CD14-positive monocyte (primary cell): ENCODE measurements around the gene SPSB2. TPM values are rescaled to one million over a fixed set of nuclear protein-coding genes. Genes with fewer than 3 reads are reported as not detected.

Source experiments
- DNase-seq, 3 donors: peaks; one replicate each; pipeline ENCODE4 v3.0.0-alpha.2; 2011 to 2022
- H2AFZ ChIP-seq: 2 replicates; pipeline ENCODE4 v1.6.0; 2012; ENCODE audit warnings: mild to moderate bottlenecking, low read depth, low read length, inconsistent platforms; ENCODE audit not compliant: insufficient read depth, poor library complexity, severe bottlenecking
- H3K27ac ChIP-seq, 2 donors: 1 replicate in 1 of 2; 2 replicates in 1 of 2; pipeline ENCODE4 v1.5.1; 2012 to 2013; ENCODE audit warnings: low read length in 2 of 2, control low read depth in 1 of 2, inconsistent platforms in 1 of 2, low read depth in 1 of 2, mild to moderate bottlenecking in 1 of 2
- H3K27me3 ChIP-seq, 2 donors: one replicate each; pipeline versions ENCODE4 v1.6.0 to v1.6.1; 2011 to 2013; ENCODE audit warnings: low read length in 2 of 2; ENCODE audit not compliant: control insufficient read depth in 2 of 2, insufficient read depth in 2 of 2
- H3K36me3 ChIP-seq, 2 donors: replicated peaks in 1 of 2; 1 replicate in 1 of 2; 2 replicates in 1 of 2; pipeline versions ENCODE4 v1.5.1 to v1.6.1; 2012 to 2013; ENCODE audit warnings: low read length in 2 of 2, control low read depth in 1 of 2, inconsistent platforms in 1 of 2, mild to moderate bottlenecking in 1 of 2; ENCODE audit not compliant: insufficient read depth in 2 of 2, control insufficient read depth in 1 of 2
- H3K4me1 ChIP-seq, 2 donors: 1 replicate in 1 of 2; 2 replicates in 1 of 2; pipeline versions ENCODE4 v1.5.1 to v1.6.1; 2012 to 2013; ENCODE audit warnings: low read length in 2 of 2, control low read depth in 1 of 2, inconsistent platforms in 1 of 2, mild to moderate bottlenecking in 1 of 2, moderate library complexity in 1 of 2; ENCODE audit not compliant: insufficient read depth in 2 of 2, control insufficient read depth in 1 of 2
- H3K4me2 ChIP-seq: replicated peaks from 2 replicates; pipeline ENCODE3; 2012; ENCODE audit warnings: low read length, moderate library complexity, mild to moderate bottlenecking; ENCODE audit not compliant: poor library complexity, severe bottlenecking; ENCODE audit errors: extremely low read depth
- H3K4me3 ChIP-seq, 3 experiments: fragments of 200-600 bp in 1 of 3; sonication (generic) in 1 of 3; replicated peaks in 1 of 3; 1 replicate in 2 of 3; 2 replicates in 1 of 3; pipeline ENCODE4 v1.5.1; 2011 to 2013; ENCODE audit warnings: low read length in 3 of 3, mild to moderate bottlenecking in 3 of 3, control low read depth in 2 of 3, low read depth in 2 of 3, inconsistent platforms in 1 of 3, moderate library complexity in 1 of 3
- H3K79me2 ChIP-seq: 2 replicates; pipeline ENCODE4 v1.6.0; 2012; ENCODE audit warnings: mild to moderate bottlenecking, control low read depth, inconsistent platforms, low read length, moderate library complexity; ENCODE audit not compliant: insufficient read depth
- H3K9ac ChIP-seq: 2 replicates; pipeline ENCODE4 v1.6.0; 2017; ENCODE audit warnings: low read length, mild to moderate bottlenecking; ENCODE audit not compliant: insufficient read depth, poor library complexity, severe bottlenecking
- H3K9me3 ChIP-seq, 2 donors: replicated peaks in 1 of 2; 1 replicate in 1 of 2; 2 replicates in 1 of 2; pipeline versions ENCODE4 v1.5.1 to v1.6.1; 2012 to 2013; ENCODE audit warnings: low read length in 2 of 2, control low read depth in 1 of 2; ENCODE audit not compliant: control insufficient read depth in 1 of 2, insufficient read depth in 1 of 2
- H4K20me1 ChIP-seq: 2 replicates; pipeline ENCODE4 v1.6.0; 2012; ENCODE audit warnings: mild to moderate bottlenecking, low read length, control low read depth, moderate library complexity; ENCODE audit not compliant: insufficient read depth
- H3K27ac Mint-ChIP-seq, 7 donors: one replicate each; pipeline ENCODE4 v1.8.0; 2020; ENCODE audit warnings: mild to moderate bottlenecking in 7 of 7, mixed read lengths in 7 of 7, moderate library complexity in 6 of 7, inconsistent platforms in 2 of 7
- H3K27me3 Mint-ChIP-seq, 3 donors: one replicate each; pipeline ENCODE4 v1.8.0; 2021 to 2022; ENCODE audit warnings: low read depth in 3 of 3, mild to moderate bottlenecking in 3 of 3, mixed read lengths in 3 of 3, moderate library complexity in 3 of 3, inconsistent platforms in 1 of 3
- H3K36me3 Mint-ChIP-seq, 2 donors: one replicate each; pipeline ENCODE4 v1.8.0; 2020; ENCODE audit warnings: mixed read lengths in 2 of 2, inconsistent platforms in 1 of 2, mild to moderate bottlenecking in 1 of 2
- H3K4me1 Mint-ChIP-seq: one replicate; pipeline ENCODE4 v1.8.0; 2020; ENCODE audit warnings: mild to moderate bottlenecking, mixed read lengths
- H3K4me3 Mint-ChIP-seq, 2 donors: one replicate each; pipeline ENCODE4 v1.8.0; 2020; ENCODE audit warnings: mild to moderate bottlenecking in 2 of 2, mixed read lengths in 2 of 2, moderate library complexity in 1 of 2
- H3K9me3 Mint-ChIP-seq, 7 donors: one replicate each; pipeline ENCODE4 v1.8.0; 2020 to 2022; ENCODE audit warnings: mixed read lengths in 7 of 7, mild to moderate bottlenecking in 6 of 7, moderate library complexity in 6 of 7, inconsistent platforms in 2 of 7
- WGBS: methylation state at CpG from one replicate; pipeline ENCODE4 v1.1.5; 2013; ENCODE audit warnings: missing lambda C conversion rate; ENCODE audit not compliant: insufficient coverage; 5-methylcytosine and 5-hydroxymethylcytosine counted together
- intact Hi-C, 2 donors: fragments of 100-400 bp; cut with micrococcal nuclease; formaldehyde crosslinking; loops; one replicate each; pipeline versions ENCODE4 v1.15.0 to v1.15.1; 2023
- polyA plus RNA-seq, 3 donors: library from polyadenylated mRNA; depleted of rRNA in 1 of 3; unstranded in 2 of 3; stranded (reverse) in 1 of 3; fragments of 300-500 nt in 2 of 3; fragments of >200 nt in 1 of 3; fragmentation: Illumina TruSeq in 2 of 3; gene quantifications; 1 replicate in 2 of 3; 2 replicates in 1 of 3; pipeline ENCODE4 v1.2.3, GENCODE V29; 2012 to 2021
- TF ChIP-seq, protein P1 (sequence below): fragments of 200-600 bp; IDR thresholded peaks from one replicate; pipeline ENCODE4 v1.8.0; 2022; ENCODE audit warnings: antibody characterized with exemption, mild to moderate bottlenecking

SPSB2 gene
- polyA plus RNA-seq, 3 donors = 4.7 to 6.9 (median 6.6) TPM

DNA sequence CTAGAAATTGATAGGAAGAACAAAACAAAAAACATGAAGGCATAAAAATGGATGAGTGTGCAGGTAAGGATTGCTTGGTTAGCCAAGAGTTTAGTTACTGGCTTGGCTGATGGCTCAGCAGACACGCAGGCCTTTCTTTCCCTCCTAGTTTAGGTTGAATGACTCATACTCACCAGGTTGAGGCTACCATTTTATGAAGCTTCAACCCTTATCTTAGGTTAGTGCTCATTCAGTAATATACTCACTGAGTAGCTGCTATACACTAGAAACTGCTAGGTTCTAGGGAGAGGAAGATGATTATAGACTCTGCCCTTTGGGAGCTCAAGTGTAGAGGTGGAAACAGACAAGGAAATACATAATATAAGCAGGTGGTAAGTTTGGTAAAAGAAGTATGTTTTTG, 38.8 kb downstream of the SPSB2 start:
- intact Hi-C loops = no loop called here
- Mint-ChIP-seq H3K27me3 (peaks cover 23 to 26% (median 25%) of the 10 kb centered on the region in 3 donors), H3K4me1 (peaks cover 4% of the 10 kb centered on the region), H3K4me3 (no peak overlapping the region), H3K36me3 (no peaks in the 10 kb centered on the region), H3K27ac (no peak overlapping the region), H3K9me3 (peaks cover 0 to 2% (median 0%) of the 10 kb centered on the region in 7 donors)
- Histone ChIP-seq H3K4me1 (peaks cover 5 to 8% of the 10 kb centered on the region in 2 donors), H3K4me2 (no peak overlapping the region), H2AFZ (no peak overlapping the region), H3K36me3 (no peaks in the 10 kb centered on the region), H3K9ac (no peak overlapping the region), H3K4me3 (no peak overlapping the region), H3K27me3 (peaks cover 6 to 19% of the 10 kb centered on the region in 2 donors), H3K79me2 (no peaks in the 10 kb centered on the region), H4K20me1 (no peaks in the 10 kb centered on the region), H3K9me3 (peaks cover 0 to 4% of the 10 kb centered on the region in 2 donors), H3K27ac (no peak overlapping the region)
- DNase-seq = no peak
- 100% methylated on average over 1 of the region's 1 CpG for WGBS
- TF ChIP-seq, protein P1, sequence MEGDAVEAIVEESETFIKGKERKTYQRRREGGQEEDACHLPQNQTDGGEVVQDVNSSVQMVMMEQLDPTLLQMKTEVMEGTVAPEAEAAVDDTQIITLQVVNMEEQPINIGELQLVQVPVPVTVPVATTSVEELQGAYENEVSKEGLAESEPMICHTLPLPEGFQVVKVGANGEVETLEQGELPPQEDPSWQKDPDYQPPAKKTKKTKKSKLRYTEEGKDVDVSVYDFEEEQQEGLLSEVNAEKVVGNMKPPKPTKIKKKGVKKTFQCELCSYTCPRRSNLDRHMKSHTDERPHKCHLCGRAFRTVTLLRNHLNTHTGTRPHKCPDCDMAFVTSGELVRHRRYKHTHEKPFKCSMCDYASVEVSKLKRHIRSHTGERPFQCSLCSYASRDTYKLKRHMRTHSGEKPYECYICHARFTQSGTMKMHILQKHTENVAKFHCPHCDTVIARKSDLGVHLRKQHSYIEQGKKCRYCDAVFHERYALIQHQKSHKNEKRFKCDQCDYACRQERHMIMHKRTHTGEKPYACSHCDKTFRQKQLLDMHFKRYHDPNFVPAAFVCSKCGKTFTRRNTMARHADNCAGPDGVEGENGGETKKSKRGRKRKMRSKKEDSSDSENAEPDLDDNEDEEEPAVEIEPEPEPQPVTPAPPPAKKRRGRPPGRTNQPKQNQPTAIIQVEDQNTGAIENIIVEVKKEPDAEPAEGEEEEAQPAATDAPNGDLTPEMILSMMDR = no peak

DNA sequence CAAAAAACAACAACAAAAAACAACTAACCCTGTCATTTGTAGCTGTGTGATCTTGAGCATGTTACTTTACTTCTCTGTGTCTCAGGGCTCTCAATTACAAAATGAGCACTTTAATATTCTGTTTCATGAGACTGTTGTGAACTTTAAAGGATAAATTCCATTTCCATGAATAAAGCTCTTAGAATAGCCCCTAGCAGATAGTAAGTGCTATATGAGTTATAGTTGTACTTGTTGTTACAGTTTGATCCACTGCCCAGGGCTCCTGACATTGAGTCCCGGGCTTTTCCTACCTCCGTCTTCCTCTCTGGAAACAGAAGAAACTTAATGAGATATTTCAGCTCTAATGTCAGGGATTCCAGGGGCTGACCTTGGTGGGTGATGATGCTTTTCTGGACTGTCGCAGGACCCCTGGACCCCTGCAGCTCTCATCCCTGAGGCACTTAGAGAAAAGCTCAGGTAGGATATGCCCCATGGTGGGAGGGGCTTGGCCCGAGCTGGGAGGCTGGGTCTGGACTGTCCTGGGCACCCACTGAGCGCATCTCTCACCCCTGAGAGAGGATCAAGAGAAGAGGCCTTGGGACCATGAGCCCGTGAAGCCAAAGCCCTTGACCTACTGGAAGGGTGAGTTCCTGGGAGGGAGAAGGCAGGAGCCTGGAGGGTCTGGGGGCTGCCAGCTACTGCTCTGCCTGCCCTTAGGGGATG, 39.8 kb downstream of the SPSB2 start:
- TF ChIP-seq, protein P1 = no peak
- Histone ChIP-seq H3K9ac (no peak overlapping the region), H3K4me2 (no peak overlapping the region), H3K27me3 (peaks cover 10 to 25% of the 10 kb centered on the region in 2 donors), H3K79me2 (no peaks in the 10 kb centered on the region), H3K9me3 (peaks cover 0 to 6% of the 10 kb centered on the region in 2 donors), H3K36me3 (no peaks in the 10 kb centered on the region), H3K4me3 (no peak overlapping the region), H2AFZ (no peak overlapping the region), H3K27ac (no peak overlapping the region), H3K4me1 (peaks cover 11 to 17% of the 10 kb centered on the region in 2 donors), H4K20me1 (no peaks in the 10 kb centered on the region)
- Mint-ChIP-seq H3K27ac (no peak overlapping the region), H3K27me3 (peaks cover 28 to 33% (median 30%) of the 10 kb centered on the region in 3 donors), H3K36me3 (peaks cover 0 to 4% of the 10 kb centered on the region in 2 donors), H3K4me3 (no peak overlapping the region), H3K4me1 (peaks cover 9% of the 10 kb centered on the region), H3K9me3 (peaks cover 0 to 7% (median 5%) of the 10 kb centered on the region in 7 donors)
- intact Hi-C loops = no loop called here
- no peak for DNase-seq
- 88% methylated on average over 6 of the region's 6 CpGs for WGBS
